WTC11 (cell line): ENCODE data around the gene DBI. TPM values are rescaled to one million over a fixed set of nuclear protein-coding genes. Genes with fewer than 3 reads are reported as not detected.

Source experiments
- ATAC-seq: fragments of 200-7000 bp; cut with Tn5 transposase; 2 replicates; pipeline ENCODE4 v1.10.0; 2021; ENCODE audit warnings: mild to moderate bottlenecking, moderate library complexity
- CTCF ChIA-PET: fragments of 300-600 bp; sonication (Branson Sonifier 250); formaldehyde crosslinking; loops from one replicate; lab custom pipeline; 2021; ENCODE audit warnings: antibody characterized with exemption; lab: Charles Lee
- POLR2A ChIA-PET: fragments of 350-600 bp; sonication (Branson Sonifier 250); formaldehyde crosslinking; loops from one replicate; lab custom pipeline; 2021; ENCODE audit warnings: antibody characterized with exemption; lab: Charles Lee
- DNase-seq: peaks from one replicate; pipeline ENCODE4 v3.0.0; 2021; ENCODE audit warnings: low spot score
- H3K27ac Mint-ChIP-seq: 2 replicates; pipeline ENCODE4 v1.8.0; 2021; ENCODE audit warnings: mixed read lengths
- H3K27me3 Mint-ChIP-seq: 2 replicates; pipeline ENCODE4 v1.8.0; 2021; ENCODE audit warnings: low read depth, mild to moderate bottlenecking, moderate library complexity, mixed read lengths
- H3K36me3 Mint-ChIP-seq: 2 replicates; pipeline ENCODE4 v1.8.0; 2021; ENCODE audit warnings: mixed read lengths
- H3K4me1 Mint-ChIP-seq: 2 replicates; pipeline ENCODE4 v1.8.0; 2022; ENCODE audit warnings: mixed read lengths
- H3K4me3 Mint-ChIP-seq: 2 replicates; pipeline ENCODE4 v1.8.0; 2021; ENCODE audit warnings: mild to moderate bottlenecking, moderate library complexity, mixed read lengths
- H3K9me3 Mint-ChIP-seq: 2 replicates; pipeline ENCODE4 v1.8.0; 2021; ENCODE audit warnings: mixed read lengths
- ATF3 ChIP-seq: sonication (generic); formaldehyde crosslinking; conservative IDR thresholded peaks from 2 replicates; pipeline ENCODE4 v1.8.1; 2022; ENCODE audit warnings: mild to moderate bottlenecking, missing genetic modification reagents
- CDX4 ChIP-seq: fragments of 250-450 bp; sonication (Bioruptor Pico); IDR thresholded peaks from 2 replicates; pipeline ENCODE4 v1.9.0; 2021; ENCODE audit warnings: moderate library complexity, mild to moderate bottlenecking, inconsistent platforms, borderline replicate concordance
- E2F5 ChIP-seq: sonication (generic); formaldehyde crosslinking; IDR thresholded peaks from 2 replicates; pipeline ENCODE4 v1.8.1; 2022; ENCODE audit warnings: mild to moderate bottlenecking, moderate library complexity, missing genetic modification reagents
- ESRRA ChIP-seq: sonication (generic); formaldehyde crosslinking; IDR thresholded peaks from 2 replicates; pipeline ENCODE4 v1.8.1; 2022; ENCODE audit warnings: mild to moderate bottlenecking, missing genetic modification reagents, borderline replicate concordance
- FOXP4 ChIP-seq: sonication (generic); formaldehyde crosslinking; IDR thresholded peaks from 2 replicates; pipeline ENCODE4 v1.8.0; 2022; ENCODE audit warnings: mild to moderate bottlenecking, missing genetic modification reagents
- GABPB1 ChIP-seq: sonication (generic); formaldehyde crosslinking; IDR thresholded peaks from 2 replicates; pipeline ENCODE4 v1.8.1; 2023; ENCODE audit warnings: mild to moderate bottlenecking, missing genetic modification reagents
- KAT7 ChIP-seq: sonication (generic); formaldehyde crosslinking; IDR thresholded peaks from 2 replicates; pipeline ENCODE4 v1.8.1; 2023; ENCODE audit warnings: missing genetic modification reagents, mild to moderate bottlenecking, borderline replicate concordance
- MXD4 ChIP-seq: fragments of 250-450 bp; sonication (Bioruptor Pico); IDR thresholded peaks from 2 replicates; pipeline ENCODE4 v1.8.0; 2021; ENCODE audit warnings: mild to moderate bottlenecking, moderate library complexity, borderline replicate concordance
- NFATC4 ChIP-seq: fragments of 250-450 bp; sonication (Bioruptor Pico); IDR thresholded peaks from 2 replicates; pipeline ENCODE4 v1.9.0; 2021; ENCODE audit warnings: mild to moderate bottlenecking
- ZNF121 ChIP-seq: sonication (generic); formaldehyde crosslinking; IDR thresholded peaks from 2 replicates; pipeline ENCODE4 v1.8.0; 2023; ENCODE audit warnings: missing genetic modification reagents
- ZNF263 ChIP-seq: sonication (generic); formaldehyde crosslinking; IDR thresholded peaks from 2 replicates; pipeline ENCODE4 v1.8.1; 2022; ENCODE audit warnings: low read depth, mild to moderate bottlenecking, moderate library complexity, missing genetic modification reagents
- ZNF396 ChIP-seq: fragments of 250-450 bp; sonication (Bioruptor Pico); IDR thresholded peaks from 2 replicates; pipeline ENCODE4 v1.8.0; 2021; ENCODE audit warnings: mild to moderate bottlenecking, moderate library complexity, borderline replicate concordance
- ZNF416 ChIP-seq: fragments of 250-450 bp; sonication (Bioruptor Pico); IDR thresholded peaks from 2 replicates; pipeline ENCODE4 v1.9.0; 2021; ENCODE audit warnings: mild to moderate bottlenecking, inconsistent platforms
- ZNF512 ChIP-seq: sonication (generic); formaldehyde crosslinking; IDR thresholded peaks from 2 replicates; pipeline ENCODE4 v1.8.1; 2022; ENCODE audit warnings: missing genetic modification reagents, borderline replicate concordance
- ZNF671 ChIP-seq: fragments of 250-450 bp; sonication (Bioruptor Pico); IDR thresholded peaks from 2 replicates; pipeline ENCODE4 v1.8.0; 2021; ENCODE audit warnings: mild to moderate bottlenecking
- total RNA-seq: library from RNA; stranded (reverse); gene quantifications from 3 replicates; pipeline ENCODE4 v1.2.3, GENCODE V29; 2021
- TF ChIP-seq, protein P1 (sequence below): fragments of 250-450 bp; sonication (Bioruptor Pico); IDR thresholded peaks from 2 replicates; pipeline ENCODE4 v2.1.2; 2022; ENCODE audit warnings: mild to moderate bottlenecking, moderate library complexity
- TF ChIP-seq, protein P2 (sequence below): sonication (generic); formaldehyde crosslinking; IDR thresholded peaks from 2 replicates; pipeline ENCODE4 v1.8.1; 2023; ENCODE audit warnings: mild to moderate bottlenecking, missing genetic modification reagents, borderline replicate concordance
- TF ChIP-seq, protein P3 (sequence below): sonication (generic); formaldehyde crosslinking; IDR thresholded peaks from 2 replicates; pipeline ENCODE4 v1.8.1; 2023; ENCODE audit warnings: mild to moderate bottlenecking, moderate library complexity, missing genetic modification reagents
- TF ChIP-seq, protein P4 (sequence below): sonication (generic); formaldehyde crosslinking; IDR thresholded peaks from 2 replicates; pipeline ENCODE4 v1.8.0; 2022; ENCODE audit warnings: mild to moderate bottlenecking, missing genetic modification reagents

Gene DBI
- total RNA-seq, 1 experiment from 2014 or later = 158 TPM

GRCh38 chr2:119332953-119333352, 33.8 kb upstream of the DBI start (continued):
- TF ChIP-seq ZNF512 (CRISPR knock-in tag) (no peak), ESRRA (CRISPR knock-in tag) (no peak), ZNF121 (CRISPR knock-in tag) (no peak), E2F5 (CRISPR knock-in tag) (no peak), KAT7 (CRISPR knock-in tag) (no peak), FOXP4 (CRISPR knock-in tag) (no peak), CDX4 (CRISPR knock-in tag) (no peak)
- TF ChIP-seq, protein P1, sequence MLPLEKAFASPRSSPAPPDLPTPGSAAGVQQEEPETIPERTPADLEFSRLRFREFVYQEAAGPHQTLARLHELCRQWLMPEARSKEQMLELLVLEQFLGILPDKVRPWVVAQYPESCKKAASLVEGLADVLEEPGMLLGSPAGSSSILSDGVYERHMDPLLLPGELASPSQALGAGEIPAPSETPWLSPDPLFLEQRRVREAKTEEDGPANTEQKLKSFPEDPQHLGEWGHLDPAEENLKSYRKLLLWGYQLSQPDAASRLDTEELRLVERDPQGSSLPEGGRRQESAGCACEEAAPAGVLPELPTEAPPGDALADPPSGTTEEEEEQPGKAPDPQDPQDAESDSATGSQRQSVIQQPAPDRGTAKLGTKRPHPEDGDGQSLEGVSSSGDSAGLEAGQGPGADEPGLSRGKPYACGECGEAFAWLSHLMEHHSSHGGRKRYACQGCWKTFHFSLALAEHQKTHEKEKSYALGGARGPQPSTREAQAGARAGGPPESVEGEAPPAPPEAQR (CRISPR knock-in tag) = no peak

DNA sequence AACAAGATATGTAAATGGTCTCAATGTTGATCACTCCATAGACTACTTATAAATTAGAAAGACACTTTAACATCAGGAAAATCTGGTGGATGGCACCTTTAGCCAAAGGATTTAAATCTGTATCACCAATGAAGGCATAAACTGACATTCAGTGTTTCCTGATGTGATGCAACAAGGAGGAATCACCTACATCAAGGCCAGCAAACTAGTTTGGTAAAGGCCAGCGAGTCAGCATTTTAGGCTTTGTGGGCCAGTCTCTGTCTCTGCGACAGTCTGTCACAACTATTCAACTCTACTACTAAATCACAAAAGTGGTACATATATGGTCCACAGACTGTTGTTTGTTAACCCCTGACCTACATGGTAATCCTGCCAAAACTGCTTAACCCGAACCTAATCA, 33.4 kb upstream of the DBI start:
- Mint-ChIP-seq H3K27ac (no peak overlapping the region), H3K4me3 (no peak overlapping the region), H3K4me1 (no peaks in the 10 kb centered on the region), H3K9me3 (no peaks in the 10 kb centered on the region), H3K27me3 (no peaks in the 10 kb centered on the region), H3K36me3 (no peaks in the 10 kb centered on the region)
- DNase-seq (no peak), ATAC-seq (no peak)
- CTCF ChIA-PET = no interaction called here
- POLR2A ChIA-PET = no interaction called here
- no peak for TF ChIP-seq ZNF671 (CRISPR knock-in tag)
- TF ChIP-seq ZNF396 (CRISPR knock-in tag) = no peak
- no peak for TF ChIP-seq GABPB1
- TF ChIP-seq ZNF416 = no peak
- TF ChIP-seq, protein P2, sequence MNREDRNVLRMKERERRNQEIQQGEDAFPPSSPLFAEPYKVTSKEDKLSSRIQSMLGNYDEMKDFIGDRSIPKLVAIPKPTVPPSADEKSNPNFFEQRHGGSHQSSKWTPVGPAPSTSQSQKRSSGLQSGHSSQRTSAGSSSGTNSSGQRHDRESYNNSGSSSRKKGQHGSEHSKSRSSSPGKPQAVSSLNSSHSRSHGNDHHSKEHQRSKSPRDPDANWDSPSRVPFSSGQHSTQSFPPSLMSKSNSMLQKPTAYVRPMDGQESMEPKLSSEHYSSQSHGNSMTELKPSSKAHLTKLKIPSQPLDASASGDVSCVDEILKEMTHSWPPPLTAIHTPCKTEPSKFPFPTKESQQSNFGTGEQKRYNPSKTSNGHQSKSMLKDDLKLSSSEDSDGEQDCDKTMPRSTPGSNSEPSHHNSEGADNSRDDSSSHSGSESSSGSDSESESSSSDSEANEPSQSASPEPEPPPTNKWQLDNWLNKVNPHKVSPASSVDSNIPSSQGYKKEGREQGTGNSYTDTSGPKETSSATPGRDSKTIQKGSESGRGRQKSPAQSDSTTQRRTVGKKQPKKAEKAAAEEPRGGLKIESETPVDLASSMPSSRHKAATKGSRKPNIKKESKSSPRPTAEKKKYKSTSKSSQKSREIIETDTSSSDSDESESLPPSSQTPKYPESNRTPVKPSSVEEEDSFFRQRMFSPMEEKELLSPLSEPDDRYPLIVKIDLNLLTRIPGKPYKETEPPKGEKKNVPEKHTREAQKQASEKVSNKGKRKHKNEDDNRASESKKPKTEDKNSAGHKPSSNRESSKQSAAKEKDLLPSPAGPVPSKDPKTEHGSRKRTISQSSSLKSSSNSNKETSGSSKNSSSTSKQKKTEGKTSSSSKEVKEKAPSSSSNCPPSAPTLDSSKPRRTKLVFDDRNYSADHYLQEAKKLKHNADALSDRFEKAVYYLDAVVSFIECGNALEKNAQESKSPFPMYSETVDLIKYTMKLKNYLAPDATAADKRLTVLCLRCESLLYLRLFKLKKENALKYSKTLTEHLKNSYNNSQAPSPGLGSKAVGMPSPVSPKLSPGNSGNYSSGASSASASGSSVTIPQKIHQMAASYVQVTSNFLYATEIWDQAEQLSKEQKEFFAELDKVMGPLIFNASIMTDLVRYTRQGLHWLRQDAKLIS = no peak
- TF ChIP-seq, protein P1 (CRISPR knock-in tag) = no peak
- TF ChIP-seq NFATC4 (CRISPR knock-in tag) = no peak
- TF ChIP-seq ZNF263 (CRISPR knock-in tag) = no peak
- TF ChIP-seq ATF3 (CRISPR knock-in tag) = no peak
- TF ChIP-seq, protein P3, sequence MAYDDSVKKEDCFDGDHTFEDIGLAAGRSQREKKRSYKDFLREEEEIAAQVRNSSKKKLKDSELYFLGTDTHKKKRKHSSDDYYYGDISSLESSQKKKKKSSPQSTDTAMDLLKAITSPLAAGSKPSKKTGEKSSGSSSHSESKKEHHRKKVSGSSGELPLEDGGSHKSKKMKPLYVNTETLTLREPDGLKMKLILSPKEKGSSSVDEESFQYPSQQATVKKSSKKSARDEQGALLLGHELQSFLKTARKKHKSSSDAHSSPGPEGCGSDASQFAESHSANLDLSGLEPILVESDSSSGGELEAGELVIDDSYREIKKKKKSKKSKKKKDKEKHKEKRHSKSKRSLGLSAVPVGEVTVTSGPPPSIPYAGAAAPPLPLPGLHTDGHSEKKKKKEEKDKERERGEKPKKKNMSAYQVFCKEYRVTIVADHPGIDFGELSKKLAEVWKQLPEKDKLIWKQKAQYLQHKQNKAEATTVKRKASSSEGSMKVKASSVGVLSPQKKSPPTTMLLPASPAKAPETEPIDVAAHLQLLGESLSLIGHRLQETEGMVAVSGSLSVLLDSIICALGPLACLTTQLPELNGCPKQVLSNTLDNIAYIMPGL (CRISPR knock-in tag) = no peak
- no peak for TF ChIP-seq MXD4 (CRISPR knock-in tag)
- TF ChIP-seq, protein P4, sequence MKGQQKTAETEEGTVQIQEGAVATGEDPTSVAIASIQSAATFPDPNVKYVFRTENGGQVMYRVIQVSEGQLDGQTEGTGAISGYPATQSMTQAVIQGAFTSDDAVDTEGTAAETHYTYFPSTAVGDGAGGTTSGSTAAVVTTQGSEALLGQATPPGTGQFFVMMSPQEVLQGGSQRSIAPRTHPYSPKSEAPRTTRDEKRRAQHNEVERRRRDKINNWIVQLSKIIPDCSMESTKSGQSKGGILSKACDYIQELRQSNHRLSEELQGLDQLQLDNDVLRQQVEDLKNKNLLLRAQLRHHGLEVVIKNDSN (CRISPR knock-in tag) = no peak
